A549 (cell line): ENCODE results near the gene DLG2. TPM values are rescaled to one million over a fixed set of nuclear protein-coding genes. Genes with fewer than 3 reads are reported as not detected.
"Not testable (repeated sequence)": the region's sequence is repeated elsewhere in the genome, so short reads cannot be mapped to it uniquely, and the experiment has no call there.

Experiments used
- ATAC-seq, 2 experiments: fragments of 200-7000 bp in 1 of 2; fragments of >200 bp in 1 of 2; cut with Nextera tagmentation in 1 of 2; cut with Tn5 transposase in 1 of 2; 3 replicates each; pipeline versions ENCODE4 v1.8.0 to v1.9.1; 2018 to 2020; ENCODE audit warnings: mild to moderate bottlenecking in 1 of 2, moderate library complexity in 1 of 2
- CTCF ChIA-PET: fragments of 300-600 bp; sonication (Branson Sonifier 250); formaldehyde crosslinking; extraction: SDS; loops from one replicate; lab custom pipeline; 2021; ENCODE audit warnings: antibody characterized with exemption, inconsistent platforms; lab: Yijun Ruan, JAX
- POLR2A ChIA-PET: fragments of 350-600 bp; formaldehyde crosslinking; extraction: SDS; loops from one replicate; lab custom pipeline; 2021; ENCODE audit warnings: antibody characterized with exemption, inconsistent platforms; lab: Yijun Ruan, JAX
- DNase-seq, 2 experiments: peaks; one replicate each; pipeline versions ENCODE4 v3.0.0 to v3.0.0-alpha.2; 2011 to 2016; ENCODE audit warnings: low read depth in 1 of 2, low spot score in 1 of 2
- FAIRE-seq: peaks from 2 replicates; lab custom pipeline; 2011; peaks lifted over from hg19 to GRCh38; lab: Jason Lieb, UNC
- H3K27ac ChIP-seq, 2 experiments: fragments of >200 bp; sonication (Bioruptor Twin); formaldehyde crosslinking; 3 replicates each; pipeline ENCODE4 v1.5.1; 2016 to 2017
- H3K4me1 ChIP-seq: fragments of >200 bp; sonication (Bioruptor Twin); formaldehyde crosslinking; 3 replicates; pipeline ENCODE4 v1.6.1; 2016
- H3K4me2 ChIP-seq: fragments of >200 bp; sonication (Bioruptor Twin); formaldehyde crosslinking; 3 replicates; pipeline ENCODE4 v1.6.1; 2016
- H3K4me3 ChIP-seq: fragments of >200 bp; sonication (Bioruptor Twin); formaldehyde crosslinking; 3 replicates; pipeline ENCODE4 v1.5.1; 2016
- H3K9me3 ChIP-seq: fragments of >200 bp; sonication (Bioruptor Twin); formaldehyde crosslinking; 3 replicates; pipeline ENCODE4 v1.6.1; 2016
- BCL3 ChIP-seq: fragments of >200 bp; sonication (Bioruptor Twin); formaldehyde crosslinking; IDR thresholded peaks from 3 replicates; pipeline ENCODE4 v1.6.1; 2016
- CEBPB ChIP-seq, 2 experiments: fragments of >200 bp in 1 of 2; sonication (Bioruptor Twin) in 1 of 2; formaldehyde crosslinking in 1 of 2; IDR thresholded peaks; 2 replicates each; pipeline ENCODE4 v1.6.1; 2012 to 2016
- CHD4 ChIP-seq: fragments of 200-600 bp; sonication (generic); IDR thresholded peaks from 2 replicates; pipeline ENCODE4 v1.6.1; 2016; ENCODE audit warnings: antibody characterized with exemption, mild to moderate bottlenecking, borderline replicate concordance
- EHF ChIP-seq: fragments of 250-450 bp; sonication (Bioruptor Pico); IDR thresholded peaks from 2 replicates; pipeline ENCODE4 v1.5.0; 2020; ENCODE audit warnings: mild to moderate bottlenecking
- FOXS1 ChIP-seq: fragments of 250-450 bp; sonication (Bioruptor Pico); IDR thresholded peaks from 2 replicates; pipeline ENCODE4 v1.5.0; 2020; ENCODE audit warnings: mild to moderate bottlenecking, moderate library complexity
- HES2 ChIP-seq: fragments of >200 bp; sonication (Bioruptor Twin); formaldehyde crosslinking; IDR thresholded peaks from 2 replicates; pipeline ENCODE4 v1.6.1; 2016
- HOXA7 ChIP-seq: fragments of 250-450 bp; sonication (Bioruptor Pico); IDR thresholded peaks from 2 replicates; pipeline ENCODE4 v1.5.0; 2020; ENCODE audit warnings: mild to moderate bottlenecking, moderate library complexity
- HOXB13 ChIP-seq: fragments of 250-450 bp; sonication (Bioruptor Pico); IDR thresholded peaks from 2 replicates; pipeline ENCODE4 v1.5.0; 2020; ENCODE audit warnings: low read depth, mild to moderate bottlenecking, moderate library complexity
- HOXB5 ChIP-seq: fragments of 250-450 bp; sonication (Bioruptor Pico); IDR thresholded peaks from 2 replicates; pipeline ENCODE4 v1.5.0; 2020; ENCODE audit warnings: mild to moderate bottlenecking, moderate library complexity
- KDM5A ChIP-seq: fragments of 200-600 bp; sonication (generic); IDR thresholded peaks from 2 replicates; pipeline ENCODE4 v1.6.1; 2016; ENCODE audit warnings: antibody characterized with exemption, mild to moderate bottlenecking
- NFE2L2 ChIP-seq: fragments of 150-350 bp; conservative IDR thresholded peaks from 2 replicates; pipeline ENCODE4 v1.6.1; 2014; ENCODE audit warnings: low read length
- RCOR1 ChIP-seq: fragments of 150-350 bp; IDR thresholded peaks from 2 replicates; pipeline ENCODE4 v1.6.1; 2014; ENCODE audit warnings: antibody characterized with exemption, low read length, low read depth
- RNF2 ChIP-seq: fragments of 200-600 bp; sonication (generic); IDR thresholded peaks from 2 replicates; pipeline ENCODE4 v1.6.1; 2016; ENCODE audit warnings: low read depth, mild to moderate bottlenecking, antibody characterized with exemption, moderate library complexity, borderline replicate concordance
- SMC3 ChIP-seq: fragments of >200 bp; sonication (Bioruptor Twin); formaldehyde crosslinking; IDR thresholded peaks from 3 replicates; pipeline ENCODE4 v1.6.1; 2018; ENCODE audit warnings: inconsistent platforms
- TP53 ChIP-seq: fragments of 250-450 bp; sonication (Bioruptor Pico); IDR thresholded peaks from 2 replicates; pipeline ENCODE4 v1.5.0; 2021; ENCODE audit warnings: mild to moderate bottlenecking, moderate library complexity
- ZSCAN20 ChIP-seq: fragments of 250-450 bp; sonication (Bioruptor Pico); IDR thresholded peaks from 2 replicates; pipeline ENCODE4 v1.8.0; 2022; ENCODE audit warnings: mild to moderate bottlenecking, moderate library complexity
- WGBS: methylation state at CpG from one replicate; pipeline ENCODE4 v1.1.6; 2017; ENCODE audit errors: missing lambda C conversion rate; 5-methylcytosine and 5-hydroxymethylcytosine counted together
- polyA plus RNA-seq, 4 experiments: library from polyadenylated mRNA; depleted of rRNA in 3 of 4; stranded (reverse); fragments of >200 nt; fragmentation: RNase III in 1 of 4; extraction: RNeasy Plus Mini Kit Qiagen cat#74134 plus additional on column Dnase treatment in 1 of 4; gene quantifications; 2 replicates in 3 of 4; 3 replicates in 1 of 4; pipeline ENCODE4 v1.2.3, GENCODE V29; 2011 to 2017
- TF ChIP-seq, protein P1 (sequence below): fragments of 250-450 bp; sonication (Bioruptor Pico); IDR thresholded peaks from 2 replicates; pipeline ENCODE4 v1.5.0; 2020; ENCODE audit warnings: low read depth, mild to moderate bottlenecking, moderate library complexity
- TF ChIP-seq, protein P2 (sequence below): fragments of >200 bp; sonication (Bioruptor Twin); formaldehyde crosslinking; IDR thresholded peaks from 3 replicates; pipeline ENCODE4 v1.5.1; 2016
- TF ChIP-seq, protein P3 (sequence below): fragments of 450-650 bp; IDR thresholded peaks from 2 replicates; pipeline ENCODE4 v1.6.1; 2014; ENCODE audit warnings: antibody characterized with exemption
- TF ChIP-seq, protein P4 (sequence below): fragments of 200-600 bp; sonication (generic); IDR thresholded peaks from 2 replicates; pipeline ENCODE4 v1.6.1; 2016; ENCODE audit warnings: antibody characterized with exemption, mild to moderate bottlenecking, moderate library complexity
- TF ChIP-seq, protein P5 (sequence below): fragments of 150-350 bp; IDR thresholded peaks from 2 replicates; pipeline ENCODE4 v1.6.1; 2014; ENCODE audit warnings: low read depth, mild to moderate bottlenecking, low read length

Gene DLG2
- polyA plus RNA-seq, 2 of the 4 experiments (the other 2 are of a cell fraction) = 0.26 to 0.79 TPM

DNA sequence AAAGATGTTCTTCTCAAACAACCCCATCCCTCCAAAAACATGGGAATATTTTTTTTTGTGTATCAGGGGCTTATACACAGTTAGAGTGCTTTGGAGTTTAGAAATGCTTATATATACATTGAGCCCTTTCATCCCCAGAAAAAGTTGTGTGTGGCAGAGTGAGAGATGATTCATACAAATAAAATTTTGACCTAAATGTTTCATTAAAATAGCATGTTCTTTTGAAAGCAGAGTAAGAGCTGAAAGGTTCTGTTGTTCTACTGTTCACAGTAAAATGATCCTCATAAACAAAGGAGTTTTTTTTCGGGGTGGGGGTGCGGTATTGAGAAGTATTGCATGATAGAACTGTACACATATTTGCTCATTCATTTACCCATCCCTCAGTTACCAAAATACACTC lies 512.4 kb downstream of the DLG2 start:
- ATAC-seq (no peak), DNase-seq (no peak)
- POLR2A ChIA-PET = no interaction called here

DNA sequence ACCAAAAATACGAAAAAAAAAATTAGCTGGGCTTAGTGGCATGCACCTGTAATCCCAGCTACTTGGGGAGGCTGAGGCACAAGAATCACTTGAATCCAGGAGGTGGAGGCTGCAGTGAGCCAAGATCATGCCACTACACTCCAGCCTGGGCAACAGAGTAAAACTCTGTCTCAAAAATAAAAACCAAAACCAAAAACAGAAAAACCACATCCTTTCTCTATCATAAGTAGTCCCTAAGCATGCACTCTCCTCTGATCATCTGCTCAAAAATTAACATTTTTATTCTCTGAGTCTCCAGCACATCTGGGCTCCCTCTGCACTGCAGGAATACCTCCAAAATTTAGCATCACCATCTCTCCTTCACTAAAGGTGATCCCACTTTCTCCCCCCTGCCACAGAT lies 516.9 kb downstream of the DLG2 start:
- POLR2A ChIA-PET = not testable (repeated sequence)

More for the DNA sequence above, 512.4 kb downstream of the DLG2 start:
- Histone ChIP-seq H3K4me1 (0 out of 3 replicates have a peak, but pooled peaks cover 6% of the 10 kb centered on the region), H3K9me3 (no peaks in the 10 kb centered on the region), H3K27ac (no peak overlapping the region), H3K4me3 (no peak overlapping the region), H3K4me2 (no peak overlapping the region)
- TF ChIP-seq NFE2L2 (no peak), TP53 (CRISPR knock-in tag) (no peak), RNF2 (no peak), RCOR1 (no peak), CEBPB (IDR thresholded peaks at IDR 0.05) (no peak), HOXB13 (no peak), BCL3 (no peak), FOXS1 (CRISPR knock-in tag) (no peak), CHD4 (no peak), SMC3 (no peak), HOXB5 (CRISPR knock-in tag) (no peak), HES2 (no peak), EHF (CRISPR knock-in tag) (no peak), ZSCAN20 (CRISPR knock-in tag) (no peak), HOXA7 (CRISPR knock-in tag) (no peak)
- TF ChIP-seq, protein P1, sequence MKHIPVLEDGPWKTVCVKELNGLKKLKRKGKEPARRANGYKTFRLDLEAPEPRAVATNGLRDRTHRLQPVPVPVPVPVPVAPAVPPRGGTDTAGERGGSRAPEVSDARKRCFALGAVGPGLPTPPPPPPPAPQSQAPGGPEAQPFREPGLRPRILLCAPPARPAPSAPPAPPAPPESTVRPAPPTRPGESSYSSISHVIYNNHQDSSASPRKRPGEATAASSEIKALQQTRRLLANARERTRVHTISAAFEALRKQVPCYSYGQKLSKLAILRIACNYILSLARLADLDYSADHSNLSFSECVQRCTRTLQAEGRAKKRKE (CRISPR knock-in tag) = no peak
- TF ChIP-seq, protein P2, sequence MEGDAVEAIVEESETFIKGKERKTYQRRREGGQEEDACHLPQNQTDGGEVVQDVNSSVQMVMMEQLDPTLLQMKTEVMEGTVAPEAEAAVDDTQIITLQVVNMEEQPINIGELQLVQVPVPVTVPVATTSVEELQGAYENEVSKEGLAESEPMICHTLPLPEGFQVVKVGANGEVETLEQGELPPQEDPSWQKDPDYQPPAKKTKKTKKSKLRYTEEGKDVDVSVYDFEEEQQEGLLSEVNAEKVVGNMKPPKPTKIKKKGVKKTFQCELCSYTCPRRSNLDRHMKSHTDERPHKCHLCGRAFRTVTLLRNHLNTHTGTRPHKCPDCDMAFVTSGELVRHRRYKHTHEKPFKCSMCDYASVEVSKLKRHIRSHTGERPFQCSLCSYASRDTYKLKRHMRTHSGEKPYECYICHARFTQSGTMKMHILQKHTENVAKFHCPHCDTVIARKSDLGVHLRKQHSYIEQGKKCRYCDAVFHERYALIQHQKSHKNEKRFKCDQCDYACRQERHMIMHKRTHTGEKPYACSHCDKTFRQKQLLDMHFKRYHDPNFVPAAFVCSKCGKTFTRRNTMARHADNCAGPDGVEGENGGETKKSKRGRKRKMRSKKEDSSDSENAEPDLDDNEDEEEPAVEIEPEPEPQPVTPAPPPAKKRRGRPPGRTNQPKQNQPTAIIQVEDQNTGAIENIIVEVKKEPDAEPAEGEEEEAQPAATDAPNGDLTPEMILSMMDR = no peak
- 21% methylated on average over 2 of the region's 2 CpGs for WGBS
- CTCF ChIA-PET = no interaction called here
- FAIRE-seq = no peak

GRCh38 chr11:85109141-85109540 lies 518.0 kb downstream of the DLG2 start:
- no peak overlapping the region for H3K27ac ChIP-seq
- TF ChIP-seq, protein P3, sequence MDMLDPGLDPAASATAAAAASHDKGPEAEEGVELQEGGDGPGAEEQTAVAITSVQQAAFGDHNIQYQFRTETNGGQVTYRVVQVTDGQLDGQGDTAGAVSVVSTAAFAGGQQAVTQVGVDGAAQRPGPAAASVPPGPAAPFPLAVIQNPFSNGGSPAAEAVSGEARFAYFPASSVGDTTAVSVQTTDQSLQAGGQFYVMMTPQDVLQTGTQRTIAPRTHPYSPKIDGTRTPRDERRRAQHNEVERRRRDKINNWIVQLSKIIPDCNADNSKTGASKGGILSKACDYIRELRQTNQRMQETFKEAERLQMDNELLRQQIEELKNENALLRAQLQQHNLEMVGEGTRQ = no peak
- TF ChIP-seq, protein P4, sequence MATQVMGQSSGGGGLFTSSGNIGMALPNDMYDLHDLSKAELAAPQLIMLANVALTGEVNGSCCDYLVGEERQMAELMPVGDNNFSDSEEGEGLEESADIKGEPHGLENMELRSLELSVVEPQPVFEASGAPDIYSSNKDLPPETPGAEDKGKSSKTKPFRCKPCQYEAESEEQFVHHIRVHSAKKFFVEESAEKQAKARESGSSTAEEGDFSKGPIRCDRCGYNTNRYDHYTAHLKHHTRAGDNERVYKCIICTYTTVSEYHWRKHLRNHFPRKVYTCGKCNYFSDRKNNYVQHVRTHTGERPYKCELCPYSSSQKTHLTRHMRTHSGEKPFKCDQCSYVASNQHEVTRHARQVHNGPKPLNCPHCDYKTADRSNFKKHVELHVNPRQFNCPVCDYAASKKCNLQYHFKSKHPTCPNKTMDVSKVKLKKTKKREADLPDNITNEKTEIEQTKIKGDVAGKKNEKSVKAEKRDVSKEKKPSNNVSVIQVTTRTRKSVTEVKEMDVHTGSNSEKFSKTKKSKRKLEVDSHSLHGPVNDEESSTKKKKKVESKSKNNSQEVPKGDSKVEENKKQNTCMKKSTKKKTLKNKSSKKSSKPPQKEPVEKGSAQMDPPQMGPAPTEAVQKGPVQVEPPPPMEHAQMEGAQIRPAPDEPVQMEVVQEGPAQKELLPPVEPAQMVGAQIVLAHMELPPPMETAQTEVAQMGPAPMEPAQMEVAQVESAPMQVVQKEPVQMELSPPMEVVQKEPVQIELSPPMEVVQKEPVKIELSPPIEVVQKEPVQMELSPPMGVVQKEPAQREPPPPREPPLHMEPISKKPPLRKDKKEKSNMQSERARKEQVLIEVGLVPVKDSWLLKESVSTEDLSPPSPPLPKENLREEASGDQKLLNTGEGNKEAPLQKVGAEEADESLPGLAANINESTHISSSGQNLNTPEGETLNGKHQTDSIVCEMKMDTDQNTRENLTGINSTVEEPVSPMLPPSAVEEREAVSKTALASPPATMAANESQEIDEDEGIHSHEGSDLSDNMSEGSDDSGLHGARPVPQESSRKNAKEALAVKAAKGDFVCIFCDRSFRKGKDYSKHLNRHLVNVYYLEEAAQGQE = no peak
- TF ChIP-seq, protein P5, sequence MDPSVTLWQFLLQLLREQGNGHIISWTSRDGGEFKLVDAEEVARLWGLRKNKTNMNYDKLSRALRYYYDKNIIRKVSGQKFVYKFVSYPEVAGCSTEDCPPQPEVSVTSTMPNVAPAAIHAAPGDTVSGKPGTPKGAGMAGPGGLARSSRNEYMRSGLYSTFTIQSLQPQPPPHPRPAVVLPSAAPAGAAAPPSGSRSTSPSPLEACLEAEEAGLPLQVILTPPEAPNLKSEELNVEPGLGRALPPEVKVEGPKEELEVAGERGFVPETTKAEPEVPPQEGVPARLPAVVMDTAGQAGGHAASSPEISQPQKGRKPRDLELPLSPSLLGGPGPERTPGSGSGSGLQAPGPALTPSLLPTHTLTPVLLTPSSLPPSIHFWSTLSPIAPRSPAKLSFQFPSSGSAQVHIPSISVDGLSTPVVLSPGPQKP = no peak
- no peak for TF ChIP-seq HOXA7 (CRISPR knock-in tag)
- no peak for TF ChIP-seq KDM5A
- POLR2A ChIA-PET = no interaction called here
- no peak overlapping the region for H3K4me2 ChIP-seq
- no peak overlapping the region for H3K4me3 ChIP-seq
- no peaks in the 10 kb centered on the region for H3K4me1 ChIP-seq
- H3K9me3 ChIP-seq = no peaks in the 10 kb centered on the region
- 45% methylated on average over 4 of the region's 4 CpGs for WGBS
- DNase-seq (no peak), FAIRE-seq (no peak), ATAC-seq (no peak)
- CTCF ChIA-PET = no interaction called here

More for the DNA sequence above, 516.9 kb downstream of the DLG2 start:
- CTCF ChIA-PET, H3K4me3 ChIP-seq, DNase-seq, ATAC-seq, H3K4me2 ChIP-seq, H3K27ac ChIP-seq, H3K4me1 ChIP-seq, FAIRE-seq, H3K9me3 ChIP-seq: not testable (repeated sequence)
- 14% methylated on average over 1 of the region's 1 CpG for WGBS
